Esophagus muscularis mucosa (tissue), 3 donors: ENCODE measurements around the gene IGF2BP3.

Experiments used
- CTCF ChIP-seq, 3 experiments: fragments of 200-600 bp in 2 of 3; fragments of 450-650 bp in 1 of 3; sonication (generic) in 2 of 3; IDR thresholded peaks; one replicate each; pipeline ENCODE4 v1.5.1; 2017 to 2019; ENCODE audit warnings: antibody characterized with exemption in 3 of 3, mild to moderate bottlenecking in 2 of 3, moderate library complexity in 1 of 3
- POLR2AphosphoS5 ChIP-seq, 2 donors: sonication (generic); formaldehyde crosslinking; IDR thresholded peaks; one replicate each; pipeline ENCODE4 v1.6.1; 2017; ENCODE audit warnings: antibody characterized with exemption in 2 of 2

GRCh38 chr7:23332193-23332592 is 138.1 kb downstream of the IGF2BP3 start:
- TF ChIP-seq POLR2AphosphoS5 (IDR thresholded peaks at IDR 0.05) (no peak), CTCF (IDR thresholded peaks at IDR 0.05) (no peak)
